ENCODE measurements around the gene PPP4C.

PPP4C gene

GRCh38 chr16:30079480-30079879, 3.7 kb downstream of the PPP4C start:
- DNase-seq (ENCODE audit: low read depth in 2 of 2, low spot score in 1 of 2): no peak

GRCh38 chr16:30082545-30083090, 6.8 kb downstream of the PPP4C start:
- DNase-seq (ENCODE audit: low read depth in 2 of 2, low spot score in 1 of 2): no peak

- DNase-seq (ENCODE audit: low read depth in 2 of 2, low spot score in 1 of 2): no peak
Observed at GRCh38 chr16:30083216-30084055, 7.6 kb downstream of the PPP4C start.

GRCh38 chr16:30084096-30084815, 8.5 kb downstream of the PPP4C start:
- no peak for DNase-seq (ENCODE audit: low read depth in 2 of 2, low spot score in 1 of 2)

- no peak for DNase-seq (ENCODE audit: low read depth in 2 of 2, low spot score in 1 of 2)
Observed at GRCh38 chr16:30084816-30085159, 9.0 kb downstream of the PPP4C start.

- no peak for DNase-seq (ENCODE audit: low read depth in 2 of 2, low spot score in 1 of 2)
Observed at GRCh38 chr16:30085247-30085646, 9.5 kb downstream of the PPP4C start.

GRCh38 chr16:30085820-30086219, 10.0 kb downstream of the PPP4C start:
- DNase-seq (ENCODE audit: low read depth in 2 of 2, low spot score in 1 of 2): no peak

GRCh38 chr16:30086291-30087140, 10.7 kb downstream of the PPP4C start:
- DNase-seq (ENCODE audit: low read depth in 2 of 2, low spot score in 1 of 2): no peak

- DNase-seq (ENCODE audit: low read depth in 2 of 2, low spot score in 1 of 2): no peak
Observed at GRCh38 chr16:30087181-30087898, 11.5 kb downstream of the PPP4C start.

GRCh38 chr16:30088237-30088831, 12.5 kb downstream of the PPP4C start:
- no peak for DNase-seq (ENCODE audit: low read depth in 2 of 2, low spot score in 1 of 2)

GRCh38 chr16:30088832-30089624, 13.2 kb downstream of the PPP4C start:
- DNase-seq (ENCODE audit: low read depth in 2 of 2, low spot score in 1 of 2): no peak

GRCh38 chr16:30090610-30091331, 15.0 kb downstream of the PPP4C start:
- DNase-seq (ENCODE audit: low read depth in 2 of 2, low spot score in 1 of 2): no peak

GRCh38 chr16:30091474-30092372, 15.9 kb downstream of the PPP4C start, which contains the start of gene TBX6:
Gene TBX6, minus strand, starts transcription at chr16:30091924. Its CDS starts 731 bp downstream, at chr16:30091193.
- DNase-seq (ENCODE audit: low read depth in 2 of 2, low spot score in 1 of 2): peak; percentile 79 to 84

- peak in 1 of 2 donors; percentile 27 for DNase-seq (ENCODE audit: low read depth in 2 of 2, low spot score in 1 of 2)
Observed at GRCh38 chr16:30092373-30093010, 16.7 kb downstream of the PPP4C start.

GRCh38 chr16:30094541-30095165, 18.9 kb downstream of the PPP4C start:
- no peak for DNase-seq (ENCODE audit: low read depth in 2 of 2, low spot score in 1 of 2)

- DNase-seq (ENCODE audit: low read depth in 2 of 2, low spot score in 1 of 2): no peak
Observed at GRCh38 chr16:30095166-30096078, 19.6 kb downstream of the PPP4C start.
